ENCODE measurements around the gene DAZAP1.
A peak's percentile ranks its signal among the peaks of the same experiment; 100 is the strongest.
"Not testable (repeated sequence)": the region's sequence is repeated elsewhere in the genome, so short reads cannot be mapped to it uniquely, and the experiment has no call there.

Gene DAZAP1

GRCh38 chr19:1469255-1470054 lies 62.1 kb downstream of the DAZAP1 start:
- H3K9me3 Mint-ChIP-seq, result no peaks in the 10 kb centered on the region
- H3K27ac Mint-ChIP-seq, result peak overlapping the region; percentile 54
- peaks cover 8% of the 10 kb centered on the region for H3K27me3 Mint-ChIP-seq
- H3K36me3 Mint-ChIP-seq, result peaks cover 5% of the 10 kb centered on the region
- no peak overlapping the region for H3K4me3 Mint-ChIP-seq
- H3K4me1 Mint-ChIP-seq, result peaks cover 37% of the 10 kb centered on the region
- ATAC-seq, result peak; percentile 10

DNA sequence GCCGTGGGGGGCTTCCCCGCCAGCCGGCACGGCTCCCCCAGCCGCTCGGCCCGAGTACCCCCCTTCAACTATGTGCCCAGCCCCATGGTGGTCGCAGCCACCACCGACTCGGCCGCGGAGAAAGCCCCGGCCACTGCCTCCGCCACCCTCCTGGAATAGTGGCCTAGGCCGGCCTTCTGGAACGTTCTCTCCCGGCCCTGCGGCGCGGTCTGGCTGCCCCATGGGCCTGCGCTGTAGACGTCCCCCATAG lies 62.6 kb downstream of the DAZAP1 start:
- H3K36me3 Mint-ChIP-seq, result peaks cover 5% of the 10 kb centered on the region
- ATAC-seq, result no peak
- H3K9me3 Mint-ChIP-seq, result no peaks in the 10 kb centered on the region
- H3K27ac Mint-ChIP-seq, result peak overlapping the region; percentile 54
- peaks cover 38% of the 10 kb centered on the region for H3K4me1 Mint-ChIP-seq
- H3K4me3 Mint-ChIP-seq, result peak overlapping the region; percentile 75
- peaks cover 8% of the 10 kb centered on the region for H3K27me3 Mint-ChIP-seq

- H3K4me1 Mint-ChIP-seq, result peaks cover 38% of the 10 kb centered on the region
- H3K27ac Mint-ChIP-seq, result peak overlapping the region; percentile 54
- ATAC-seq, result peak; percentile 74
- peak overlapping the region; percentile 75 for H3K4me3 Mint-ChIP-seq
- no peaks in the 10 kb centered on the region for H3K9me3 Mint-ChIP-seq
- H3K36me3 Mint-ChIP-seq, result peaks cover 5% of the 10 kb centered on the region
- H3K27me3 Mint-ChIP-seq, result peaks cover 8% of the 10 kb centered on the region
Observed at GRCh38 chr19:1470305-1471009, 63.1 kb downstream of the DAZAP1 start.

DNA sequence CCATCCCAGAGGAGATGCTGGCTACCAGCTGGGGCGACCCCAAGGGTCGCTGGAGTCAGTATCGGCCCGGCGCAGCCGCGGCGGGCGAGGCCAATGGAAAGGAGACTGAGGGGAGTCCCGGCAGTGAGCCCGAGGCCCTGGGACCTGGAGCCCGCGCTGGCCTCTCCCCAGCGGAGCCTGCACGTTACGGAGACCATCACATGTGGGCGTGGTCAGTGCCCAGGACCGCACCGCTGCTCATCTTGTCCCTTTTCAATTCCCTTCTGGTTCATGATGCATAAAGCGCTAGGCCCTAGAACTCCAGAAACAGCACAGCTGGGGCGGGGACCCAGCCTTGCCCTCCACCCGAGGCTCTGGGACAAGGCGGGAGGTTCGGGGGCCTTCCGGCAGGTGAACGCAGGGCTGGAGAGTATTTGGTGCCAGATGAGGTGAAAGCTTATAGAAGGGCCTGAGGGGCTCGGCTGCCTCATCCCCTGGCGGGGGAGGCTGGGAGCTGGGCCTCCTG lies 63.7 kb downstream of the DAZAP1 start:
- Mint-ChIP-seq H3K27ac (no peak overlapping the region), H3K4me1 (peaks cover 38% of the 10 kb centered on the region), H3K36me3 (peaks cover 10% of the 10 kb centered on the region), H3K9me3 (no peaks in the 10 kb centered on the region), H3K27me3 (peaks cover 8% of the 10 kb centered on the region), H3K4me3 (peak overlapping the region; percentile 75)
- peak; percentile 34 for ATAC-seq

- H3K4me1 Mint-ChIP-seq, result peaks cover 38% of the 10 kb centered on the region
- no peak overlapping the region for H3K27ac Mint-ChIP-seq
- ATAC-seq, result no peak
- H3K36me3 Mint-ChIP-seq, result peaks cover 15% of the 10 kb centered on the region
- no peak overlapping the region for H3K4me3 Mint-ChIP-seq
- H3K27me3 Mint-ChIP-seq, result peaks cover 8% of the 10 kb centered on the region
- H3K9me3 Mint-ChIP-seq, result no peaks in the 10 kb centered on the region
Observed at GRCh38 chr19:1471515-1472160, 64.3 kb downstream of the DAZAP1 start.

DNA sequence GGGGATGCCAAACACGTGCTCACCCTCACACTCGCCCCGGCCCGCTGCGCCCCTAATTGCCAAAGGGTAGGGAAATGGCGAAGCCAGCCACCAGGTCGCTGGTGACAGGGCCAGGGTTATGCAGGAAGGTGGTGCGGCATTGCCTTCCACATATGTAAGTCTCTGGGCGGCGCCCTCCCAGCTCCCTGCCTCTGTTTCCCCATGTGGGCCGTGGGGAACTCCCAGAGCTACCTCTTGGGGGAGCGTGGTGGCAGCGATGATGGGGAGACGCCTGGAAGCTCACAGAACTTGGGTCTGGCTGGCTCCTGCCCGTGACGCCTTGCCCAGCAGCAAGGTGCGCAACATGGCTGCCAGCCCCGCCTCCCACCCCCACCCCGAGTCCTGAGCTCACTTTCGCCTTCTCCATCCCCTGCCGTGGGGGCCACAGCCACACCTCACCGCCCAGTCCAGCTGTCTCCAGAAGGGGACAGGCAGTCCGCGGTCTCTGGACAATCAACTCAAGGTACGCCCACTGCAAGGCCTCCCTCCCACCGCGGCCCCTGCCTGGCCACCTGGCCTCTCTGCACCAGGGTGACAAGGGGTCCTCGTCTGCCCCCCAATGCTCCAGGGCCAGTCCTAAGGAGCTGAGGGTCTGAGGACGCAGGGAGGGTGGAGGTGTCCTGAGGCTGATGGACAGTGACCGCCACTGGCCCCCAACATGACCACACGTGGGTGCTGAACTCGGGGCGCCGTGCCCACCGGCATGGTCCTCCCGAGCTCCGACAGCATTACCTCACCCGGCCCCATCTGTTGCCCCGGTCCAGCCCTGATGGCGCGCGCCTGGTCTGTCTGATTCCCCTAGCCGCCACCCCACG lies 65.1 kb downstream of the DAZAP1 start:
- Mint-ChIP-seq H3K27ac (no peak overlapping the region), H3K4me3 (no peak overlapping the region), H3K36me3 (peaks cover 21% of the 10 kb centered on the region), H3K27me3 (peaks cover 8% of the 10 kb centered on the region), H3K9me3 (no peaks in the 10 kb centered on the region), H3K4me1 (peaks cover 44% of the 10 kb centered on the region)
- no peak for ATAC-seq

- Mint-ChIP-seq H3K36me3 (peaks cover 22% of the 10 kb centered on the region), H3K27me3 (peaks cover 8% of the 10 kb centered on the region), H3K4me1 (peaks cover 50% of the 10 kb centered on the region), H3K9me3 (no peaks in the 10 kb centered on the region), H3K4me3 (no peak overlapping the region), H3K27ac (no peak overlapping the region)
- ATAC-seq, result no peak
Observed at GRCh38 chr19:1473085-1473851, 65.9 kb downstream of the DAZAP1 start.

DNA sequence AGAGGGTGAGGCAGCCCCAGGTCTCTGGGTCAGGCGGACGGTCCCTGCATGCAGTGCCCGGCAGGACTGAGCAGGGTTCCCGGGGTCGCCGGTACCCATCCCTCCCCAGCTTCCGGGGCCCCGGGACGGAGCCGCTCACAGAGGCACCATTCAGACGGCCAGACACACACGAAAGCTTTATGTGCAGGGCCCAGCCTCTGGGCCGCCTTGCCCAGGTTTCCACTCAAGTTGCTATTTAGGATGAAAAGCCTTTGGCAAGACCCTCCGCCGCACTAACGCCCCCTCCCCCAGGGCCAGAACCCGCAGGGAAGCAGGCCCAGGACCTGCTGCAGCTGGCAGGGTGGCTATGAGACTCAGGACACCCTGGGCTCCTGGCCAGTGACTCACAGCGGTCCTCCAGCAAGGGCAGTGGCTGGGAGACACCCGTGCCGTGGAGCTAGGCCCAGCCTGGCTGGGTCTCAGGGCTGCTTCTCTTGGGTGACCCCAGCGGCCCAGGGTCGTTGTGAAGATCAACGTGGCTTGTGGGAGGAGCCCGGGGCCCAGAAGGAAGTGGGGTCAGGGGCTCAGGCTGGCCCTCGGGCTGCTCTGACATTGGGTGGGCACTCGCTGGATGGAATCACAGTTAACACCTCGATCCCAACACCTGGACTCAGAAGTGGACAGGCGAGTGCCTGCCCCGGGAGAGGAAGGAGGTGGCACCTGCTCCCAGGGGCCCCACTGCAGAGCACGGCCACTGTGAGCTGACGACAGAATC lies 66.8 kb downstream of the DAZAP1 start:
- Mint-ChIP-seq H3K4me1 (peaks cover 53% of the 10 kb centered on the region), H3K27ac (no peak overlapping the region), H3K27me3 (peaks cover 8% of the 10 kb centered on the region), H3K9me3 (no peaks in the 10 kb centered on the region), H3K4me3 (no peak overlapping the region), H3K36me3 (peaks cover 22% of the 10 kb centered on the region)
- no peak for ATAC-seq

DNA sequence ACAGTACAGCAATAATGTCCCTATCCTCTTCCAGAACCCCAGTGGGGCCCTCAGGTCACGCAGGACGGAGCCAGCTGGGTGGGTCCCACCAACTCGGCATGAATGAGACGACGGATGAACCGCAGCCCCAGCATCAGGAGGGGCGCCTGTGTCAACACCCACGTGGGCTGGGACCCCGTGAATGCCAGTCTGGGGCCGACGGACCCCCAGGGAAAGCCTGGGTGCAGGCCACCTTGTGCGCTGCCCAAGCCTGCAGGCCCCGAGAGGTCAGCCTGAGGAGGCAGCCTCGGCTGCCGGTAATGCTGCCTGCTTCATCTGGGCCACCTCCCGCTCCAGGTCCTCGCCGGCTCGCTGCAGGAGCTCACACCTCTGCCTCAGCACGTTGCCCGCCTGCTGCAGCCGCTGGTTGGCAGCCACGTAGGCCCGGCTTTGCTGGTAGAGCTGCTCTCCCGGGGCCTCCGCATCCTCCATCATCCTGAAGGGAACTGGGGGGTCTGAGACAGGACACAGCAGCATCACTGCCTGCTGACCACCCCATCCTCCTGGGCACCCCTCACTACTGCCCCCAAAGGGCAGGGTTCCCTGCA lies 67.5 kb downstream of the DAZAP1 start:
- Mint-ChIP-seq H3K4me3 (no peak overlapping the region), H3K27ac (no peak overlapping the region), H3K36me3 (peaks cover 22% of the 10 kb centered on the region), H3K4me1 (peaks cover 52% of the 10 kb centered on the region), H3K9me3 (no peaks in the 10 kb centered on the region), H3K27me3 (peaks cover 6% of the 10 kb centered on the region)
- ATAC-seq, result no peak

DNA sequence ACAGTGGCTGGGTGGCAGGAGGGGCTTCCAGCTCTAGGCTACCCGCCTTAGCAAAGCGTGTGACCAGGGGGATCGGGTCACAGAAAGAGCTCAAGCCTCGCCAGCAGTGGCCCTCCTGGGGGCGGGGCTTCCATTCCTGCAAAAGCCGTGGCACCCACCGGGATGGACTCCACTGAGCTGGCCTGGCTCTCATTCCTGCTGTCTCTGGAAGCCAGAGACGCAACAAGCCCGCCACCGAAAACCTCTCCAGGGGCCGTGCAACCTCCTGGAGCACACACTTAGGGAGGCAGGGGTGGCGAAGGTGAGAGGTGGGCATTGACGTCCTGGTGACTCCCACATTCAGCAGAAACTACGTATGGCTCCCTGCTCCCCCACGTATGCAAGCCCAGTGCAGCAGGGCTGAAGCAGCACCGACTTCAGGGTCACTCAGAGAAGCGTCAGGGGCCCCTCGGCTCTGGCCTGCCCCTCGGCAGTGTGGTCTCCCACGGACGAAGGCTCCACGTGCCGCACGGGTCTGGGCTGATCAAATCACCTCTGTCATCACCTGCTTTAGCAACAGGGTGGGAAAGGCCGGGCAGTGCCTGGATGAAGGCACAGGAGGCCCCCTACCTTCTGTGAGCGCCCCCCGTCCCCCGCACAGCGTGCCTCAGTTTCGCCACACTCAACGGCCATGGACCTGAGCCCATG lies 68.5 kb downstream of the DAZAP1 start:
- Mint-ChIP-seq H3K36me3 (peaks cover 22% of the 10 kb centered on the region), H3K4me1 (peaks cover 54% of the 10 kb centered on the region), H3K27me3 (no peaks in the 10 kb centered on the region), H3K4me3 (no peak overlapping the region), H3K9me3 (no peaks in the 10 kb centered on the region), H3K27ac (no peak overlapping the region)
- no peak for ATAC-seq

- not testable (repeated sequence) for H3K9me3 Mint-ChIP-seq, H3K27me3 Mint-ChIP-seq, H3K27ac Mint-ChIP-seq, H3K4me3 Mint-ChIP-seq, ATAC-seq
- H3K36me3 Mint-ChIP-seq, result peaks cover 22% of the 10 kb centered on the region
- peaks cover 43% of the 10 kb centered on the region for H3K4me1 Mint-ChIP-seq
Observed at GRCh38 chr19:1477056-1477455, 69.7 kb downstream of the DAZAP1 start.

DNA sequence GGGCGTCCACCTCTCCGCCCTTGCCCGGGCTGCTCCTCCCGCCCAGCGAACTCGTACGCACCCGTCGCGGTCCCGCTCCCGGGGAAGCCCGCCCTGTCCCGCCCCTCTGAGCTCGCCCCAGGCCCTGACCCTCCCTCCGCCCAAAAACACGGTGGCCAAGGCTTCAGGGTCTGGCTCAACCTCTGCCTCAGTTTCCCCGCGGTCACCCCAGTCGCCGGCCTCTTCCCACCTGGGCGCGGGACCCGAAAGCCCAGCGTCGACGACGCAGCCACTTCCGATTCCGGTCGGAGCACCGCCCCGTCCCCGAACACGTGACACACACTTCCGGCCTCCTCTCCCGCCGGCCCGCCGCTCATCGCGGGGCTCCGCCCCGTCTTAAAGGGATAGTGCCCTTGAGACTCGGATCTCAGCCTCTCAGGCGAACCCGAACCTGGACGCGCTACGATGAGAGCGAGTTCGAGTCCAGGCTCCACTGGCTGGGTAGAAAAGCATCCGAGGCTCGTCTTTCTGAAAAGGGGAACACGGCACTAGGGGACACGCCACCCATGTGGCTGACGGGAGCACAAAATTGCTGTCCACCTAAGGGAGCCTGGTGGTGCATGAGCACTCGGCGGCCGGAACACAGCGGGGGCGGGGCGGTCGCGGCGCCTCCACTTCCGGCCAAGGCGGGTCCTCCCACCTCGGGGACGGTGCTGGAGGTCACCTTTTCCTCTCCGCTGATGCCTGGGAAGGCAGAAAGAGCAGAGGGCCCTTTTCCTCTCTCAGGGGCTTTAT lies 71.7 kb downstream of the DAZAP1 start, which contains the start of gene C19orf25:
TSS of gene C19orf25 (minus strand) at position 282 of the 774 bp plus-strand sequence. CDS start 312 bp downstream, outside the sequence.
- peak within 1 kb of the TSS; percentile 85 for H3K4me3 Mint-ChIP-seq
- H3K27ac Mint-ChIP-seq, result peak within 1 kb of the TSS; percentile 79
- H3K9me3 Mint-ChIP-seq, result no peaks in the 10 kb centered on the region
- peak; percentile 95 for ATAC-seq
- no peaks in the 10 kb centered on the region for H3K27me3 Mint-ChIP-seq
- peaks cover 16% of the 10 kb centered on the region for H3K36me3 Mint-ChIP-seq
- peaks cover 28% of the 10 kb centered on the region for H3K4me1 Mint-ChIP-seq

Measured in stimulated activated memory B cell treated with anti-CD40 and anti-IgM and Interleukin-4, amounts not matched to agents 10 μg/mL and 1 μg/mL and 100 μg/mL, for 72 hours (primary cell).